ENCODE measurements around the gene ARV1.

DNA sequence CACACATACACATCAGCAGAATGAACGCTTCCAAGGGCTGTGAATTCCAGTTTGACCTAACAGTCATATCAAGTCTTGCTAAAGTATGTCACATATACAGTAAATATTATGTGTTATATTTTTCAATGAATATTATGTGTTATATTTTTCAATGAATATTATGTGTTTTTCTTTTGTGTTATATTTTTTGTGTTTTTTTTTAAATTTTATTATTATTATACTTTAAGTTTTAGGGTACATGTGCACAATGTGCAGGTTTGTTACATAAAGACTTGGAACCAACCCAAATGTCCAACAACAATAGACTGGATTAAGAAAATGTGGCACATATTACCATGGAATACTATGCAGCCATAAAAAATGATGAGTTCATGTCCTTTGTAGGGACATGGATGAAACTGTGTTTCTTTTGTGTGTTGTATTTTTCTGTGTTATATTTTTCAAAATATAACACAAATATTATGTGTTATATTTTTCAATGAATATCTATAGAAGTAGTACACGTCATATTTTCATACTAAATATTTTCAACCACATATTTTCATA is 35.8 kb upstream of the ARV1 start:
- TF ChIP-seq, protein P1, sequence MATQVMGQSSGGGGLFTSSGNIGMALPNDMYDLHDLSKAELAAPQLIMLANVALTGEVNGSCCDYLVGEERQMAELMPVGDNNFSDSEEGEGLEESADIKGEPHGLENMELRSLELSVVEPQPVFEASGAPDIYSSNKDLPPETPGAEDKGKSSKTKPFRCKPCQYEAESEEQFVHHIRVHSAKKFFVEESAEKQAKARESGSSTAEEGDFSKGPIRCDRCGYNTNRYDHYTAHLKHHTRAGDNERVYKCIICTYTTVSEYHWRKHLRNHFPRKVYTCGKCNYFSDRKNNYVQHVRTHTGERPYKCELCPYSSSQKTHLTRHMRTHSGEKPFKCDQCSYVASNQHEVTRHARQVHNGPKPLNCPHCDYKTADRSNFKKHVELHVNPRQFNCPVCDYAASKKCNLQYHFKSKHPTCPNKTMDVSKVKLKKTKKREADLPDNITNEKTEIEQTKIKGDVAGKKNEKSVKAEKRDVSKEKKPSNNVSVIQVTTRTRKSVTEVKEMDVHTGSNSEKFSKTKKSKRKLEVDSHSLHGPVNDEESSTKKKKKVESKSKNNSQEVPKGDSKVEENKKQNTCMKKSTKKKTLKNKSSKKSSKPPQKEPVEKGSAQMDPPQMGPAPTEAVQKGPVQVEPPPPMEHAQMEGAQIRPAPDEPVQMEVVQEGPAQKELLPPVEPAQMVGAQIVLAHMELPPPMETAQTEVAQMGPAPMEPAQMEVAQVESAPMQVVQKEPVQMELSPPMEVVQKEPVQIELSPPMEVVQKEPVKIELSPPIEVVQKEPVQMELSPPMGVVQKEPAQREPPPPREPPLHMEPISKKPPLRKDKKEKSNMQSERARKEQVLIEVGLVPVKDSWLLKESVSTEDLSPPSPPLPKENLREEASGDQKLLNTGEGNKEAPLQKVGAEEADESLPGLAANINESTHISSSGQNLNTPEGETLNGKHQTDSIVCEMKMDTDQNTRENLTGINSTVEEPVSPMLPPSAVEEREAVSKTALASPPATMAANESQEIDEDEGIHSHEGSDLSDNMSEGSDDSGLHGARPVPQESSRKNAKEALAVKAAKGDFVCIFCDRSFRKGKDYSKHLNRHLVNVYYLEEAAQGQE (IDR thresholded peaks at IDR 0.05; ENCODE audit: insufficient read depth in 1 of 2, low read depth in 2 of 2, low read length in 1 of 2) = no peak
- TF ChIP-seq CTCF (IDR thresholded peaks at IDR 0.05) (no peak), POLR2AphosphoS5 (IDR thresholded peaks at IDR 0.05; ENCODE audit: low read depth, low read length) (no peak)

All from Panc1 (cell line).